T-helper 2 cell (primary cell): ENCODE measurements around the gene SYNDIG1.

ENCODE experiments used
- DNase-seq, 5 experiments: peaks; one replicate each; pipeline versions ENCODE4 v3.0.0 to v3.0.0-alpha.2; 2012 to 2022

SYNDIG1 gene

GRCh38 chr20:24664266-24664986 lies 195.0 kb downstream of the SYNDIG1 start:
- no peak for DNase-seq

- DNase-seq = no peak
Observed at GRCh38 chr20:24665196-24665595, 195.8 kb downstream of the SYNDIG1 start.

GRCh38 chr20:24665741-24666191 lies 196.3 kb downstream of the SYNDIG1 start:
- DNase-seq = no peak

GRCh38 chr20:24667689-24668383 lies 198.4 kb downstream of the SYNDIG1 start:
- DNase-seq = no peak

GRCh38 chr20:24668384-24668702 lies 198.9 kb downstream of the SYNDIG1 start:
- DNase-seq = no peak

- no peak for DNase-seq
Observed at GRCh38 chr20:24668791-24669190, 199.4 kb downstream of the SYNDIG1 start.

GRCh38 chr20:24669701-24670100 lies 200.3 kb downstream of the SYNDIG1 start:
- DNase-seq = no peak

GRCh38 chr20:24670341-24670872 lies 201.0 kb downstream of the SYNDIG1 start:
- no peak for DNase-seq

GRCh38 chr20:24670981-24671380 lies 201.6 kb downstream of the SYNDIG1 start:
- no peak for DNase-seq

- no peak for DNase-seq
Observed at GRCh38 chr20:24672181-24672880, 202.9 kb downstream of the SYNDIG1 start.

GRCh38 chr20:24672886-24673677 lies 203.7 kb downstream of the SYNDIG1 start:
- DNase-seq = no peak

GRCh38 chr20:24673678-24674570 lies 204.5 kb downstream of the SYNDIG1 start:
- no peak for DNase-seq

- DNase-seq = no peak
Observed at GRCh38 chr20:24674921-24675605, 205.6 kb downstream of the SYNDIG1 start.

- no peak for DNase-seq
Observed at GRCh38 chr20:24675651-24676352, 206.4 kb downstream of the SYNDIG1 start.

- no peak for DNase-seq
Observed at GRCh38 chr20:24676353-24676977, 207.0 kb downstream of the SYNDIG1 start.

- DNase-seq = no peak
Observed at GRCh38 chr20:24676978-24677370, 207.5 kb downstream of the SYNDIG1 start.

- no peak for DNase-seq
Observed at GRCh38 chr20:24677626-24678315, 208.3 kb downstream of the SYNDIG1 start.

GRCh38 chr20:24678351-24679106 lies 209.1 kb downstream of the SYNDIG1 start:
- no peak for DNase-seq
